Lung (tissue), 12 donors: ENCODE data around the gene DTD1. TPM values are rescaled to one million over a fixed set of nuclear protein-coding genes. Genes with fewer than 3 reads are reported as not detected.

Experiments
- ATAC-seq: fragments of 200-7000 bp; cut with Tn5 transposase; one replicate; pipeline ENCODE4 v1.9.1; 2020; ENCODE audit warnings: moderate number of reproducible peaks; ENCODE audit not compliant: insufficient read depth, low FRiP score
- DNase-seq, 3 donors: peaks; one replicate each; pipeline ENCODE4 v3.0.0-alpha.2; 2013 to 2017
- H3K27ac ChIP-seq, 2 donors: one replicate each; pipeline ENCODE4 v1.5.1; 2013; ENCODE audit warnings: mild to moderate bottlenecking in 2 of 2, moderate library complexity in 2 of 2, control low read depth in 1 of 2, inconsistent platforms in 1 of 2, low read depth in 1 of 2, low read length in 1 of 2
- H3K27me3 ChIP-seq, 3 donors: one replicate each; pipeline ENCODE4 v1.5.1; 2013; ENCODE audit warnings: low read length in 2 of 3; ENCODE audit not compliant: control insufficient read depth in 3 of 3, insufficient read depth in 3 of 3
- H3K36me3 ChIP-seq, 4 donors: one replicate each; pipeline ENCODE4 v1.5.1; 2013; ENCODE audit warnings: low read length in 4 of 4, mild to moderate bottlenecking in 1 of 4, moderate library complexity in 1 of 4; ENCODE audit not compliant: control insufficient read depth in 4 of 4, insufficient read depth in 4 of 4
- H3K4me1 ChIP-seq, 5 donors: one replicate each; pipeline ENCODE4 v1.5.1; 2013; ENCODE audit warnings: low read length in 5 of 5, mild to moderate bottlenecking in 2 of 5, moderate library complexity in 1 of 5; ENCODE audit not compliant: control insufficient read depth in 5 of 5, insufficient read depth in 5 of 5
- H3K4me3 ChIP-seq: one replicate; pipeline ENCODE4 v1.5.1; 2013; ENCODE audit warnings: mild to moderate bottlenecking, control low read depth, moderate library complexity
- H3K9ac ChIP-seq, 2 donors: one replicate each; pipeline ENCODE4 v1.5.1; 2013; ENCODE audit warnings: low read length in 2 of 2, control low read depth in 1 of 2; ENCODE audit not compliant: insufficient read depth in 1 of 2
- H3K9me3 ChIP-seq, 4 donors: one replicate each; pipeline ENCODE4 v1.5.1; 2013; ENCODE audit warnings: low read length in 3 of 4, mild to moderate bottlenecking in 1 of 4, moderate library complexity in 1 of 4; ENCODE audit not compliant: control insufficient read depth in 4 of 4, insufficient read depth in 3 of 4
- CTCF ChIP-seq: IDR thresholded peaks from 2 replicates; pipeline ENCODE4 v1.5.1; 2012; ENCODE audit warnings: mild to moderate bottlenecking; ENCODE audit errors: control extremely low read depth, extremely low read depth
- WGBS, 2 donors: extraction: QIAGEN DNeasy Blood & Tissue Kit; methylation state at CpG; one replicate each; pipeline ENCODE4 v1.1.7; 2013; 5-methylcytosine and 5-hydroxymethylcytosine counted together
- polyA plus RNA-seq, 2 donors: library from polyadenylated mRNA; stranded (reverse); fragments of 200-250 nt; gene quantifications; one replicate each; pipeline ENCODE4 v1.2.1, GENCODE V29; 2013
- total RNA-seq, 2 donors: library from RNA; depleted of rRNA in 1 of 2; stranded (reverse); fragments of >200 nt in 1 of 2; gene quantifications; one replicate each; pipeline ENCODE4 v1.2.1, GENCODE V29; 2014 to 2021
- donor health status: control.
- donor health status: control.
- donor health status: Bipolar disorder and iron deficiency.
- donor health status: healthy.
- donor health status: DM: yes; HTN: yes; CAD: no.

The DTD1 gene
- total and polyA plus RNA-seq, 4 donors, result 17.4 to 39.2 (median 24.6) TPM

DNA sequence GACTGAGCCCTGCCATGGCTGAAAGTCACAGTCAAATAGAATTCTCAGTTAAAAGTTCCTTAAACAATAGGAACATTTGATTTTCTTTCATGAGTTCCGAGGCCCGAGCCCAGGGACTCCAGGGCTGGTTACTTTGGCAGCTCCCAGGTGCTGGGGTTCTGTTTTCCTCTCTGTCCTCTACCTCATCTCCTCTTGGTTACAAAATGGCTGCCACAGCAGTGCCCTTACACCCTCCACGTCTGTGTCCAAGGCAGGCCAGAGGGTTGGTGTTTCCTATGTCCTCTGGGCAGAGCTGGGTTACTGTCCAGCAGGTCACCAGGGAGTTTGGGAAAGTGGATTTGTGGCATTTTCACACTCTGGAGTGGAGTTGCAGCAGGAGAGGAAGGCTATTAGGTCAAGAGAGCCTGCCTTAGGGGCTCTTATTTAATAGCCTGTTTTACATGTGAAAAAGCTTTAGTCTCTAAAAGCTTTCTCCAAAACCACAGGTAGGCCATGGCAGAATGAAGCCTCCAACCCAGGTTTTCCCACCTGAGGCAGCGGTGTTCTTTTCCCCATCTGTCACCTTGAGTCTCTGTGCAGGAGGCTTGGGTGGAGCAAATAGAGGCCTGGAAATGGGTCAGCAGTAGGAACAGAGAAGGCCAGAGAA is 111.0 kb downstream of the DTD1 start:
- Histone ChIP-seq H3K4me3 (no peak overlapping the region), H3K9me3 (peaks cover 0 to 2% (median 0%) of the 10 kb centered on the region in 4 donors), H3K27ac (no peak overlapping the region), H3K36me3 (no peaks in the 10 kb centered on the region), H3K27me3 (no peaks in the 10 kb centered on the region), H3K4me1 (peaks cover 0 to 1% (median 0%) of the 10 kb centered on the region in 5 donors), H3K9ac (no peak overlapping the region)
- TF ChIP-seq CTCF, result no peak
- WGBS, 2 donors, result 95 to 96% methylated on average over 4 of the region's 4 CpGs
- ATAC-seq, result no peak
- DNase-seq, result no peak

GRCh38 chr20:18701969-18702368 is 114.1 kb downstream of the DTD1 start:
- no peaks in the 10 kb centered on the region for H3K9me3 ChIP-seq
- peaks cover 0 to 5% (median 0%) of the 10 kb centered on the region in 5 donors for H3K4me1 ChIP-seq
- 93 to 97% methylated on average over 3 of the region's 3 CpGs for WGBS, 2 donors
- no peaks in the 10 kb centered on the region for H3K36me3 ChIP-seq
- no peak overlapping the region for H3K27ac ChIP-seq
- DNase-seq (no peak), ATAC-seq (no peak)
- no peak overlapping the region for H3K4me3 ChIP-seq
- no peak for TF ChIP-seq CTCF
- no peaks in the 10 kb centered on the region for H3K27me3 ChIP-seq
- H3K9ac ChIP-seq, result no peak overlapping the region

GRCh38 chr20:18702736-18703135 is 114.9 kb downstream of the DTD1 start:
- DNase-seq, result no peak
- Histone ChIP-seq H3K9ac (no peak overlapping the region), H3K9me3 (no peaks in the 10 kb centered on the region), H3K36me3 (no peaks in the 10 kb centered on the region), H3K27ac (no peak overlapping the region), H3K4me1 (peaks cover 0 to 5% (median 0%) of the 10 kb centered on the region in 5 donors), H3K27me3 (no peaks in the 10 kb centered on the region), H3K4me3 (no peak overlapping the region)
- no peak for TF ChIP-seq CTCF
- no peak for ATAC-seq
- WGBS, 2 donors, result 79 to 90% methylated on average over 3 of the region's 3 CpGs

GRCh38 chr20:18705490-18705889 is 117.6 kb downstream of the DTD1 start:
- Histone ChIP-seq H3K9me3 (no peaks in the 10 kb centered on the region), H3K27ac (no peak overlapping the region), H3K4me1 (peaks cover 0 to 5% (median 0%) of the 10 kb centered on the region in 5 donors), H3K4me3 (no peak overlapping the region), H3K36me3 (no peaks in the 10 kb centered on the region), H3K9ac (no peak overlapping the region), H3K27me3 (no peaks in the 10 kb centered on the region)
- DNase-seq (no peak), ATAC-seq (no peak)
- 92 to 93% methylated on average over 3 of the region's 3 CpGs for WGBS, 2 donors
- no peak for TF ChIP-seq CTCF
